A172 (cell line): ENCODE data around the gene C3AR1. TPM values are rescaled to one million over a fixed set of nuclear protein-coding genes. Genes with fewer than 3 reads are reported as not detected.
"Not testable (repeated sequence)": the region's sequence is repeated elsewhere in the genome, so short reads cannot be mapped to it uniquely, and the experiment has no call there.

ENCODE experiments used
- DNase-seq: peaks from one replicate; pipeline ENCODE4 v3.0.0-alpha.2; 2015; ENCODE audit warnings: low spot score
- total RNA-seq: library from RNA; depleted of rRNA; stranded (reverse); fragments of >200 nt; shearing (Covaris generic); gene quantifications from 2 replicates; pipeline ENCODE4 v1.2.3, GENCODE V29; 2014; rRNA removed

The C3AR1 gene
- total RNA-seq, result 0.10 and 0.12 TPM in 2 replicates

GRCh38 chr12:8065991-8066594 lies at the start of gene C3AR1:
C3AR1 (minus strand) TSS chr12:8066359; CDS start chr12:8060185, 6,174 bp downstream.
- peak; percentile 58 for DNase-seq

GRCh38 chr12:8113117-8113516 lies 47.0 kb upstream of the C3AR1 start:
- not testable (repeated sequence) for DNase-seq

DNA sequence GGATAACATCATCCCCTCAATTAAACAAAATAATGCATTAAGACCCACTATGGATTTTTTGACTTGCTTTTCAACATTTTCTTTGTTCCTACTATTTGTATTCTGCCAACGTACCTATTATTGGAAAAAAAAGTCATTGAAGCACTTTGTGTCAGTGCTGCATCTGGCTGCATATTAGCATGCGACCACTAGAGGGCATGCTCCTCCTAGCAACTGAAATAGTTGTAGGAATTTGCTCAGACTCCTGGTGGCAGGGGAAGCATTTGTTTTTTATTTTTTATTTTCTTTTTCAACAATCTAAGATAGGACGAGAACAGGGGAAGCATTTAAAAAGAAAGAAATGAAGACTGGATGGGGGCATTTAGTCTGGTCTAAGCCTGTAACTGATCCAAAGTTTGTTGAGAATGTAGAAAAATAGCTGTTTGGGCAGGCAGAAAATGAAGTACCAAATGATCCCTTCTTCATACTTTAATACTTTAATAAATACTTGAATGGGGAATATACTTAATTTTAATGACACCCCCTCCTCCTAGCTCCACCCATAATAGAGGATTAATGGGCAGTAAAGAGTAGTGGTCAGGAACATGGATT lies 42.7 kb upstream of the C3AR1 start:
- DNase-seq, result peak; percentile 45

DNA sequence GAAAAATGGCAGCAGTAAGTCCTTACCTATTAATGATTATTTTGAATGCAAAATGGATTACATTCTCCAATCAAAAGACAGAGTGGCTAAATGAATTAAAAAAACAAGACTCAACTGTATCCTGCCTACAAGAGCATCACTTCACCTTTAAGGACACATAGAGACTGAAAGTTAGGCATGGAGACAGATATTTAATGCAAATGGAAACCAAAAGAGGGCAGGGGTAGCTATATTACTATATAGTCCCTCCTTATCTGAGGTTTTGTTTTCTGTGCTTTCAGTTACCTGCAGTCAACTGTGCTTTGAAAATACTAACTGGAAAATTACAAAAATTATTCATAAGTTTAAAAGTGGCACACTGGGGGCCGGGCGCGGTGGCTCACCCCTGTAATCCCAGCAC lies 33.1 kb upstream of the C3AR1 start:
- no peak for DNase-seq

GRCh38 chr12:8096281-8096915 lies 30.2 kb upstream of the C3AR1 start:
- no peak for DNase-seq

- no peak for DNase-seq
These were observed 27.1 kb upstream of the C3AR1 start for GRCh38 chr12:8093291-8093690.

GRCh38 chr12:8089716-8090115 lies 23.6 kb upstream of the C3AR1 start:
- no peak for DNase-seq

DNA sequence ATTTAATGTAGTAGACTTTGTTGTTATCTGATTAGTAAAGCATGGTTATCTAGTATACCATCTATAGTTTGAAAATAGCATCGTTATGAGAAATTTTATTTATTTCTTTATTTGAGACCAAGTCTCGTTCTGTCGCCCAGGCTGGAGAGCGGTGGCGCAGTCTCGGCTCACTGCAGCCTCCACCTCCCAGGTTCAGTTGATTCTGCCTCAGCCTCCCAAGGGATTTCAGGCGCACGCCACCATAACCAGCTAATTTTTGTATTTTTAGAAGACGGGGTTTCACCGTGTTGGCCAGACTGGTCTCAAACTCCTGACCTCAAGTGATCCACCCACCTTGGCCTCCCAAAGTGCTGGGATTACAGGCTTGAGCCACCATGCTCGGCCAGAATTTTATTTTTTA lies 23.1 kb upstream of the C3AR1 start:
- not testable (repeated sequence) for DNase-seq

DNA sequence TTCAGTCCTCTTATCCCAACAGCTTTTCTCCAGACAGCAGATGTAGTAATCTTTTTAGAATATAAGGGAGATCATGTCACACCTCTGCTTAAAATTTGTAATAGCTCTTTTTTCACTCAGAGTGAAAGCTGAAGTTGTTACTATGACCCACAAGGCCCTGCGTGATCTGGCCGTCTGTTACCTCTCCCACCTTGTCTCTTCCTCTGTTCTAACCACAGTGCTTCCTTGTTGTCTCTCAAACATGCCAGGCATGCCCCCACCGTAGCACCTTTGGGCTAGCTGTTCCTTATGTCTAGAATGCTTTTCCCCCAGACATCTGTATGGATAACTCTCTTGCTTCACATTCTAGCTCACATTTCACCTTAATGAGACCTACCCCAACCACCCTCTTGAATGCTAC lies 22.4 kb upstream of the C3AR1 start:
- DNase-seq, result no peak

GRCh38 chr12:8087666-8088065 lies 21.5 kb upstream of the C3AR1 start:
- DNase-seq, result no peak

DNA sequence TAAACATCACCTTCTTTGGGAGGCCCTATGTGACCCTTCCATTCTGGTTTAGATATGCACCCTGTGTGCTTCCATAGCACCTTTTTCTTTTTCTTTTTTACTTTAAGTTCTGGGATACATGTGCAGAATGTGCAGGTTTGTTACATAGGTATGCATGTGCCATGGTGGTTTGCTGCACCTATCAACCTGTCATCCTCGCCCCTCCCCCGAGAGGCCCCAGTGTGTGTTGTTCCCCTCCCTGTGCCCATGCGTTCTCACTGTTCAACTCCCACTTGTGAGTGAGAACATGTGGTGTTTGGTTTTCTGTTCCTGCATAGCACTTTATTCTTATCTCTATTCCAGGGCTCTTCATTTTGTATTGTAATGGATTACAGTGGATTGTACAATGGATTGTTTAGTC lies 18.2 kb upstream of the C3AR1 start:
- not testable (repeated sequence) for DNase-seq

DNA sequence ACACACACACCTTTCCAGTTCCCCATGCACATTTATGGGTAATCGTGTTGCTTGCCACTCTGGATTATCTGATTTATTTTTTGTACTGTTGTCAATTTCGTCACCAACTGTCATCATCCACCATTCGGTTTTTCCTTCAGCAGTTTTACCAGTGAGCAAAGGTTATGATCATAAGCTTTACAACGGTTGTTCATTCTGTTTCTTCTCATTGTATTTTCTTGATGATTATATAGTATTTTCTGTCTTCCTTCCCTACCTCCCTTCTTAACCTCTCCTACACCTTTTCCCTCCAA lies 16.6 kb upstream of the C3AR1 start:
- DNase-seq, result no peak

DNA sequence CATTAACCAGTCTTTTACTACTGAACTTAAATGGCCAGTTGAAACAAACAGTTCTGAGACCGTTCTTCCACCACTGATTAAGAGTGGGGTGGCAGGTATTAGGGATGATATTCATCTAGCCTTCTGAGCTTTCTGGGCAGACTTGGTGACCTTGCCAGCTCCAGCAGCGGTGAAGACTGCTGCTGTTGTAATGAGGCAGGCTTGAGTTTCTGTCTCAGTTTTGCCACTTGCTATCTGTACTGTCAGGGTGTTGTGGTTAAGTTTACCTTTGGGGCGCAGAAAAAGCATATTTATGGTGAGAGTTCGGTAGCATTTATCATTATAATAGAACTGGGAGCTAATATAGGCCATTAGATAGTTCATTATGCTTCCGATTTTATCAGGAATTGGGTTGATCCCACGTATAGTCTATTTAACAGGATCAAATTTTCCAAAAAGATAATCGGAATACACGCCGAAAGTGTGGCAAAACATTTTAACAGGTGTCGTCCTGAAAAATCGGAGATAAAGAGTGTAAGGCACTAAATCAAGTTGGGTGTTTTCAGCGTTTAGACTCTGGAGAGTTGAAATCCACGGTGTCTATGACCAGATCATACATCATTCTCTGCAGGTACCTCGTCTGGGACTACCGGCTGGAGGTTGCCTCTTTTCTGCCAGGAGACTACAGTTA lies 15.2 kb upstream of the C3AR1 start:
- DNase-seq, result peak; percentile 8

- DNase-seq, result no peak
These were observed 14.0 kb upstream of the C3AR1 start for GRCh38 chr12:8080120-8080519.

DNA sequence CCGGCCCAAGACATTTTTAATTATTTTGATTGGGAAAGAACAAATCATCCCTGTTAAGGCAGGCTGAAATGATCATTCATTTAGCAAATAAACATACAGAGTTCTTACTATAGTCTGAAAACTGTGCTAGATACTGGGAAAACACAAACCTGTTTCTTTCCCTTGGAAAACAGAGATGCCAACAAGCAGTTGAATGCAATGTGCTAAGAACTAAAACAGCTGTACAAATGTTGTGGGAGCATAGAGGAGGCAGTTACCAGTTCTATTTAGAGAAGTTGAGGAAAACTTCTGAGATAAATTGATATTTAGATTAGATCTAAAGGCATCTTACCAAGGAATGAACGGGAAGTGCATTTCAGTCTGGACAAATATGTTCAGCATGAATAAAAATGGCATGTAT lies 12.8 kb upstream of the C3AR1 start:
- no peak for DNase-seq

DNA sequence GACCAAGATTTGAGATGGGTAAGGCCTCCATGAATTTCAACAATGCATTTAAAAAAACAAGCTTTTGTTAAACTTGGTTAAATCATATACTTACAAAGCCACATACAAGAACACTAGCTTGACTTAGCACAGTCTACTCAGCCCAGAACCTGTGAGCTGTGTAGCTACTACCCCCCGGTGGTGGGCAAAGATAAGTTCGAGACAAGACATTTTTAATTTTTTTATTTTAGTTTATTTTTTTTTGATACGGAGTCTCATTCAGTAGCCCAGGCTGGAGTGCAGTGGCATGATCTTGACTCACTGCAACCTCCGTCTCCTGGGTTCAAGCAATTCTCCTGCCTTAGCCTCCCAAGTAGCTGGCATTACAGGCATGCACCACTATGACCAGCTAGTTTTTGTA lies 12.2 kb upstream of the C3AR1 start:
- DNase-seq, result peak; percentile 16

DNA sequence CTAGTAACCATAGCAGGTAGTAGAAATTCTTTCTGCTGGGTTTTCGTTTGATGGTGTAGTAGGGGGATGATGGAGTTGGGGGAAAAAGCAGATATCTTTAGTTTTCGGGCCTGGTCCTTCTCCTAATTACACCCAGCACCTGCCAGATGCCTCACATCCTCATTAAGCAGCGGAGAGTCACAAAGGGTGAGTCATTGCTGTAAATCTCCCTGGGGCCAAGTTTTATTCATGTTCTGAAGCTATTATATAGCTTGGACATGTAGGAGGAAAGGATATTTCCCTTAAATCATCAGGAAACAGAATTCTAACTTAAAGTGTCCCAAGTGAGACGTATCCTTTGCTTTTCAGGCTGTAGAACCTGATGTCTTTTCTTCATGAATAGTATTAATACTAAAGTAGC lies 11.0 kb upstream of the C3AR1 start:
- peak; percentile 68 for DNase-seq

DNA sequence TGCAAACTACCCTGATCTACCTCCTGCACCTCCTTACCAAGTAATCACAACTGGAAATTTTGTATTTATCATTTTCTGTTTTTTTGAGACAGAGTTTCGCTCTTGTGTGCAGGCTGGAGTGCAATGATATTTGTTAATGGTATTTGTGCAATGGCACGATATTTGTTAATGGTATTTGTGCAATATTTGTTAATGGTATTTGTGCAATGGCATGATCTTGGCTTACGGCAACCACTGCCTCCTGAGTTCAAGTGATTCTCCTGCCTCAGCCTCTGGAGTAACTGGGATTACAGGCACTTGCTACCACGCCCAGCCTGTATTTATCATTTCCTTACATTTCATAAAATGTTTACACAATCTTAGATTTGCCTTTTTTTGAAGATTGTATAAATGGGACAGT lies 10.2 kb upstream of the C3AR1 start:
- no peak for DNase-seq

- DNase-seq, result no peak
These were observed 9.8 kb upstream of the C3AR1 start for GRCh38 chr12:8075935-8076334.

- not testable (repeated sequence) for DNase-seq
These were observed 5.7 kb upstream of the C3AR1 start for GRCh38 chr12:8071820-8072219.

DNA sequence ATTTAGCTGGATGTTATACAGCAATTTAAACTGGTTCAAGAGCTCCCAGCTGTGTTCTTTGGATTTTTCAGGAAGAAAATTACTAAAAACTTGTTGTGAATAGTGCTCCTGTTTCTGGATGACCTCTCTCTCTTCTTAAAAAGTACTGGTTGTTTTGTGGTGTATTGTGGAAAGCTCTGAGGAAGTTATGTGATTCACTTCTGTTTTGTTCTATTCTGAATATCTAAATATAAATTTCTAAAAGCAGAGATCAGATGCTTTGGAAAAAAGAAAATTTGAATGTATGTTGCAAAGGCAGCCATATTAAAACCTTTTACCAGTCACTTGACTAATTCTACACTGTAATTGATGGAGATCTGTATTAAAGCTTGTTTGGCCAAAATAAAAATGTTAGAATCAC lies 3.4 kb upstream of the C3AR1 start:
- DNase-seq, result no peak

- DNase-seq, result no peak
These were observed 2.0 kb downstream of the C3AR1 start for GRCh38 chr12:8064131-8064530.

- no peak for DNase-seq
These were observed 7.7 kb downstream of the C3AR1 start for GRCh38 chr12:8058506-8058905.
